COLO668 (cell line): ENCODE data around the gene SLC10A3.
A peak's percentile ranks its signal among the peaks of the same experiment; 100 is the strongest.

Source experiments
- DNase-seq: peaks from one replicate; lab custom pipeline; 2025; ENCODE audit not compliant: unreplicated experiment; lab: John Stamatoyannopoulos, UW

The SLC10A3 gene

DNA sequence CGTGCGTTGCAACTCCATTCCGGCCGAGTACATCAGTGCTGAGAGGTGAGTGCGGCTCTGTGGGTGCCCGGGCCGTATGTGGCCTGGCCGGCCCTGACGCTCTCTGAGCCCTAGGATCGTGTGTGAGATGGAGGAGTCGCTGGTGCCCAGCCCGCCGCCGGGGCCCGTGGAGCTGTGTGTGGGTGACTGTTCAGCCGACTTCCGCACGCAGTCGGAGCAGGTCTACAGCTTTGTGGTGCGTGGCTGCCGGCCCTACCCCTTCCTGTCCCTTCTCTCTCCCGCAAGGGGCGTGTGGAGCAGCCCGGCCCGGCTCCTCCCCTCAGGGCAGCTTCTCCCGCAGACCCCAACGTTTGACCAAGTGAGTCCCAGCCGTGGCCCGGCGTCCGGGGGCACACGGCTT is 24.4 kb downstream of the SLC10A3 start:
- no peak for DNase-seq

DNA sequence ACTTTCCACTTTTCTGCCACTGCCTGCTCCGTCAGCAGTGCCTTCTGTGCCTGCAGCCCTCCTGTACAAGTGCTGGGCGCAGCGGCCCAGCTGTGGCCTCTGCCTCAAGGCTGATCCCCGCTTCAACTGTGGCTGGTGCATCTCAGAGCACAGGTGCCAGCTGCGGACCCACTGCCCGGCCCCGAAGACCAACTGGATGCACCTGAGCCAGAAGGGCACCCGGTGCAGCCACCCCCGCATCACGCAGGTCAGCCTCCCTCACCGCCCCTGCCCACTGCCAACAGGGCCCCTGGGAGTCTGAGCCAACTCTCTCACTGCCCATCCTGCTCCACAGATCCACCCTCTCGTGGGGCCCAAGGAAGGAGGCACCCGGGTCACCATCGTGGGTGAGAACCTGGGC is 24.8 kb downstream of the SLC10A3 start:
- no peak for DNase-seq

DNA sequence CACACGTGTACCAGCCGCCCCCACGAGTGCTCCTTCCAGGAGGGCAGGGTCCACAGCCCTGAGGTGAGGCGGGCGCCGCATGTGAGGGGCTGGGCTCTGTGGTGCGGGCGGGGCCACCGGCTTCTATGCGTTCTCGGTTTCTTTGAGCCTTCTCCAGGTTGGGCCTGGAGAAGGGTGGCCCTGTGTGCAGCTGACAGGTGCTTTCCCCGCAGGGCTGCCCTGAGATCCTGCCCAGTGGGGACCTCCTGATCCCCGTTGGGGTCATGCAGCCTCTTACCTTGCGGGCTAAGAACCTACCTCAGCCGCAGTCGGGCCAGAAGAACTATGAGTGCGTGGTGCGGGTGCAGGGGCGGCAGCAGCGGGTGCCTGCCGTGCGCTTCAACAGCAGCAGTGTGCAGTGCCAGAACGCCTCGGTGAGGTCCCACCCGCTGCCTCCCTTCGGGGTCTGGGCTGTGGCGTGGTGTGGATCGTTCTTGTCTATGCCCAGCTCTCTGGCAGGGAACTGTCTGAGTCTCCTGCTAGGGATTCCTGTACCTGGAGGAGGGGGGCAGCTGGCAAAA is 25.5 kb downstream of the SLC10A3 start:
- no peak for DNase-seq

DNA sequence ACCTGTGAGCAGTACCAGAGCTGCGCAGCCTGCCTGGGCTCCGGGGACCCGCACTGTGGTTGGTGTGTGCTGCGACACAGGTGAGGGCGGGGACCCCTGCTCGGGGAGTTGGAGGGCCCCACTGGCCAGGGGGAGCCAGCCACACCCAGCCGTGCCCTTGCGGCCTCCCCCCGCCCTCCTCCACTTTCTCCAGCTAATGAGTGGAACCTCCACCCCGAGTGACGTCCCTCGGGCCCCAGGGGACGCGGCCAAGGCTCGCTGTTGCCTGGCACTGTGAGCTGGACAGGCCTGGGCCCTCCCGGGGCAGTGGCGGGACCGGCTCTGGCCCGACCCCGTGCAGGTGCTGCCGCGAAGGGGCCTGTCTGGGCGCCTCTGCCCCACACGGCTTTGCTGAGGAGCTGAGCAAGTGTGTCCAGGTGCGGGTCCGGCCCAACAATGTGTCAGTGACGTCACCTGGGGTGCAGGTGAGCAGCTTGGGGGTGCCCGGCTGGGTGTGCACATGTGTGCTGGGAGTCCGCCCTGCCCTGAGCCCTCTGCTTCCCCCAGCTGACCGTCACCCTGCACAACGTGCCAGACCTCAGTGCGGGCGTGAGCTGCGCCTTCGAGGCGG is 26.7 kb downstream of the SLC10A3 start:
- no peak for DNase-seq

DNA sequence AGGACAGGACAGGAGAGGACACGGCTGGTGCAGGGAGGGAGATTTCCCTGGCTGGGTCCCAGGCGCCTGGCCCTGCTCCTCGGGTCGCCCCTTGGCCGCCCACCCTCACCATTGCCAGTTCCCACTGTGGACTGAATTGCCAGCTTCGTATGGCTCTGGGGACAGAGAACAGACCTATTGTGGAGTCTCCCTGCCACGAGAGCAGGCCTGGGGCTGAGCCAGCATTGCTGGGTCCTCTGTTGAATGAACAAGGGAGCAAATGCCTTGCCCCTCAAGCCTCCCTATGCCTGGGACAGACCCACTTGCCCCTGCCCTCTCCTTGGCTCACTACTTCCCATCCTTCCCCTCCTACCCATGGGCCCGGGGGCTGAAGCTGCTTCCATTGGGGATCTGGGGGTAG is 28.0 kb downstream of the SLC10A3 start:
- no peak for DNase-seq

DNA sequence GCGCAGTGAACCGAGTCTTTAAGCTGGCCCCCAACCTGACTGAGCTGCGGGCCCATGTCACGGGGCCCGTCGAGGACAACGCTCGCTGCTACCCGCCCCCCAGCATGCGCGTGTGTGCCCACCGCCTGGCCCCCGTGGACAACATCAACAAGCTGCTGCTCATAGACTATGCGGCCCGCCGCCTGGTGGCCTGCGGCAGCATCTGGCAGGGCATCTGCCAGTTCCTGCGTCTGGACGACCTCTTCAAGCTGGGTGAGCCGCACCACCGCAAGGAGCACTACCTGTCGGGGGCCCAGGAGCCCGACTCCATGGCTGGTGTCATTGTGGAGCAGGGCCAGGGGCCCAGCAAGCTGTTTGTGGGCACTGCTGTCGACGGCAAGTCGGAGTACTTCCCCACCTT is 30.1 kb downstream of the SLC10A3 start:
- no peak for DNase-seq

DNA sequence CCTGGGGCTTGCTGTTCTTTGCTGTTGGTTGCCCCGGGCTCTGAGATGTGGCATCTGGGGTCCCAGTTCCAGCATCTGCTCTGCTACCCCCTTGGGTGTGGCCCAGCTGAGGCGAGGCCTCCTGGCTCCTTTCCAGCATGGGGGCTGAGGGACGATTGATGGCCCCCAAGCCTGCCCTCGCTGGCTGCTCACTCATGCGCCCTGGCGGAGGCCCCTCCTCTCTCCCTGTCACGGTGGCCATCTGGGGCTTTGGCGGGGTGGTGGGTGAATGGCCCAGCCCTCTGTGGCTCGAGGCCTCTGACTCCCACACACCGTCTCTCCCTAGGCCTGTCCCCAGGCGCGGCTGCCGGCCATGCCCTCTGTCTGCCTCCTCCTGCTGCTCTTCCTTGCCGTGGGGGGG is 30.6 kb downstream of the SLC10A3 start:
- peak; percentile 17 for DNase-seq

DNA sequence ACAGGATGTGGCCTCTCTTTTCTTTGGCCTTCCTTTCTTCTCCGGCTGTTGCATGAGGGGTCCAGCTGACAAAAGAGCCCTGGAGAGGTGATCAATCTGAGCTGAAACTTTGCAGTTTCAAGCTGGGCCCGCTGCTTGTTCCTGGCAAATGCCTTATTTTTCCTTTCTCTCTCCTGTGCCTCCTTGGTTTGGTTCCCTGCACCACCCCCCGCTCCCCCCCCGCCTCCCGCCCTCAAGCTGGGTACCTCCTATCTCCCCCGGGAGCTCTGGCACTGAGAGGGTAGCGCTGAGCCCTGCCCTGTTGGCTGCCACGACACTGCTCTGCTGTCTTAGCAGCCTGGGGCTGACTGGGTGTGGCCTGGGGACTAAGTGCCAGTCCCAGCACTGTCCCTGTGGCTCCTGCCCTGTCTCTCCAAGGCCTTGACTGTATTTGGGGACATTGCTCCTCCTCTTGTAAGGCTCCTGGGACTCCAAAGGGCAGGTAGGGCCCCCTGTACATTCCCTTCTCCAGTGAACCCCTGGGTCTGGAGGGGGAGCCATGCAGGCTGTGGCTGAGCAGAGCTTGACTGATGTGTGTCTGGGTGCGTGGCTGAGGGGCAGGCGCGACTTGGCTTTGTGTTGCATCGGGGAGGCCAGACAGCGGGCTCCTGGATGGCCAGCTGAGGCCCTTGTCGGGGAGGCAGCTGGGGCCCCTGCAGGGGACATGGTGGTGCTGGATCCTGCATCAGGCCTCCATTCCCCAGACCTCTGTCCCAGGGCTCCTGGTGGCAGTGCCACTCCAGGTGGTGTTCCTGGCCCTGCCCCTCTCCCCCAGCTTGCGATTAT is 31.3 kb downstream of the SLC10A3 start:
- peak; percentile 54 for DNase-seq

DNA sequence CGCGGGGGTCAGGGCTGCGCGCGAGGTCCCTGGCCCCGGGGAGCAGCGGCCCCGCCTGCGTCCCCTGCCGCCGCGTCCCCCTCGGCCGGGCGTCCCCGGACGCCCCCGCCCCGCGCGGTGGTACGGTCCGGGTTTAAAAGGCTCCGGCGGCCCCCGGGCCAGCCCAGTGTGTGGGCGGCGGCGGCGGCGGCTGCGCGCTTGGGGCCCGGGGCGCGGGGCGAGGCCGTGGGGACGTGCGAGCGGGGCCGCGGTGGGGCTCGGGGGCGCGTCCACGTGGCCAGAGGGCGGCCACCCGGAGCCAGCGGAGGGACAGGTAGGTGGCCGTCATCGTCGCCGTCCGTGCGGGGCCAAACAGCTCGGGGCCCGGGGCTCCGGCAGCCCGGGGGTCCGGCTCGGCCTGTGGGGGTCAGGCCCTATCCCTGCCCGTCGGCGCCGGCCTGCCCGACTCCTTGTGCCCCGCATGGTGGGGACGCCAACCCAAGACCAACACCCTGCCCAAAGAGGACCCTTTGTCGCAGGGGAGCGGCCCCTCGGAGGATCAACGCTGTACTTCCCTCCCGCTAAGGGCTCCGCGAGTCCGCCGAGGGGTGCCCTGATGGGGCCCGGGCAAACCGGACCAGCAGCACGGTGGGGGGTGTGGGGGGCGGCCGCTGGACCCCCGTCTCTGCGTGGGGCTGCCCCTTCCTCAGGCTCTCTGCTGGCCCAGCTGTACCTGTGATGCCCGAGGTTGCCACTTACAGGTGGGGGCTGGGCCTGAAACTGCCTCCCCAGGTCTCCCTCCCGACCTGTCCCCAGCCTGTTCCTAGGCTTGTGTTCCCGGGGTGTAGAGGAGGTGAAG is 32.1 kb downstream of the SLC10A3 start, which contains the start of gene PLXNA3:
Gene PLXNA3 (plus strand): TSS at position 166 of the 838 bp plus-strand sequence. CDS start 1,903 bp downstream, outside the sequence.
- peak; percentile 85 for DNase-seq

DNA sequence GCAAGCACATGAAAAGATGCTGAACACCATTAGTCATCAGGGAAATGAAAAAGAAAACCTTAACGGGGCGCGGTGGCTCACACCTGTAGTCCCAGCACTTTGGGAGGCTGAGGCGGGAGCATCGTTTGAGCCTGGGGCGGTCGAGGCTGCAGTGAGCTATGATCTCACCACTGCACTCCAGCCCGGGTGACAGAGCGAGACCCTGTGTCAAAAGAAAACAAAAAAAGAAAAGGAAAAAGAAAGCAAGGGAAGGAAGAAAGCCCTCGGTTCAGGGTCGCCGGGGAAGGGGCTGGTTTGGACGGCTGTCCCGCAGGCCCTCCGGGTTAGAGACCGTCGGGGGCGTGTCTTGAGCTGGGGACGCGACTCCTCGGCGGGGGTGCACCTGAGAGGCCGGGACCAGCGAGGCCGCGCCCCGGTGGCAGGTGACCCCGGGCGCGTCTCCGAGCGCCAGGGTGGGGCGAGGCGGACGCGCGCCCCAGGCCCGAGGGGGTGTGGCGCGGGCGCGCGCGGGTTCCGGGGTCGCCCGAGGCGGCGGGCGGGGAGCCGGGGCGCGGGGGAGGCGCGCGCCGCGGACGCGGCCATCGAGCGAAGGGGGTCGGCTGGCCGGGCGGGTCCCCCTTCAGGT is 32.8 kb downstream of the SLC10A3 start:
- DNase-seq, result peak; percentile 90

DNA sequence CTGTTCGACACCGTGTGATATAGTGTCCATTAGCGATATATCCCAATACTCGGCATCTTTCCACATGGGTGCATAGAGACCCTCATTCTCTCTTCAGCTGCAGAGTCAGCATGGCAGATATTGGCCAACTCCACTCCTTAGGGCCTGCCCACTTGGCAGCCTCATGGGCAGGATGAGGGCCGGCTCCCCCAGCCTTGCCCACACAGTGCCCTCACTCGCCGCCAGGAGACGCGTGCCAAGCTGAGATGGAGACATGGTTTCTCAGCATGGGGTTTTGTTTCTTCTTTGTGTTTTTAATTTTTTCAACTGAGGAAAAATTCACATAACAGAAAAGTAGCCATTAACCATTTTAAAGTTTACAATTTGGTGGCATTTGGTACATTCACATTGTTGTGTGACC is 37.6 kb downstream of the SLC10A3 start:
- no peak for DNase-seq

DNA sequence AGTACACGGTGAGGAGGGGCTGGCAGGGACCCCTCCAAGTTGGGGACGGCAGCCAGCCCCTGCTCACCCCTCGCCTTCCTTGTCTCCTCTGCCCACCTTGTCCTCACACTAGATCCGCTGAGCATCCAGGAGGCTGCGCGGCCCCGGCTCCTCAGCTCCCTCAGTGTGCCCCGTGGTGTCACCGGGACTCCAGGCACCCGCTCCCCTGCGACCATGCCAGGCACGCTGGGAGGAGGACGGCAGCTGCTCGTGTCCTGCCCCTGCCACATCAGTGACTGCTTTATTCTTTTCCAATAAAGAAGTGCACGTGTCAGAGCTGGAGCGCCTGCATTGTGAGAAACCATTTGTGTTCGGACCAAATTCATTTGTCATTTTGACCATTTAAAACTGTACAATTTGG is 40.1 kb downstream of the SLC10A3 start:
- DNase-seq, result no peak

DNA sequence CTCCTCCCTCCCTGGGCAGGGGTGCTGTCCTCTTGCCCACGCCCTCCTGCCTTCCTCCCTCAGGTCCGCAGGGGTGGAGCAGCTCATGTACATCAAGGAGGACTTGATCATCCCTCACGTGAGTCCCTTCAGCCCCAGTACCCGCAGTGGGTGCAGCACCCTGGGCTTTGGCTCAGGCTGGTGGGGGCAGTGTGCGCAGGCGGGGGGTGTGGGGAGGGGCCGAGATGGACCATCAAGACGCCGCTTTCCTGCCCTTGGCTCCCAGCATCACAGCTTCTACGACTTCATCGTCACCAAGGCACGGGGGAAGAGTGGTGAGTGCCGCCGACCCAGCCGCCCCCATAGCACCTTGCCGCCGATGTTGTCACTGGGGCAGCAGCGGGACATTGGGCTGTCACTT is 40.8 kb downstream of the SLC10A3 start:
- no peak for DNase-seq

DNA sequence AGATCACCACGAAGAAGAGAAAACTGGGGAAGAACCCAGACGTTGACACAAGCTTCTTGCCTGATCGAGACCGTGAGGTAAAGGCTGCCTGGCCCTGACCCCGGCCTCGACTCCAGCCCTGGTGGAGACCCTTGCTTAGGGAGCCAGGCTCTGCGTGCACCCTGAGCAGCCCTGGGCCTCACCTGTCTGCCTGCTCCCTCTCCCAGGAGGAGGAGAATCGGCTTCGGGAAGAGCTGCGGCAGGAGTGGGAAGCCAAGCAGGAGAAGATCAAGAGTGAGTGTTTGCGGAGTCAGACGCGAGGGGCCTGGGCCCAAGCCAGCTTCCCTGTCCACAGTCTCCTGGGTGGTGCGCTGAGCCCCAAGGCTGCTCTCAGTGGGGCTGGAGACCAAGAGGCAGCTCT is 41.9 kb downstream of the SLC10A3 start:
- no peak for DNase-seq

DNA sequence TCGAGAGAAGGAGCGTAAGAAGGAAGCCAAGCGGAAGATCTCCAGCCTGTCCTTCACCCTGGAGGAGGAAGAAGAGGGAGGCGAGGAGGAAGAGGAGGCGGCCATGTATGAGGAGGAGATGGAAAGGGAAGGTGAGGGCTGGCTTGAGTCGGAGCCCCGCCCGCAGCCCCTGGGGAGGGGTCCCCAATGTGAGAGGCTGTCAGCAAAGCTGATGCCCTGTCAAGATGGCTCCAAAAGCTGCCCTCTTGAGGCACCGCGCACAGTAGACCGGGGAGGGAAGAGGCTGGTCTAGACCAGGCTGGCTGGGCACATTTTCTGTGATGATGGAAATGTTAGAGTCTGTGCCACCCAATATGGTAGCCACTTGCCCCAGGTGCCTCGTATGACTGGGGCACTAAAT is 44.0 kb downstream of the SLC10A3 start:
- no peak for DNase-seq

DNA sequence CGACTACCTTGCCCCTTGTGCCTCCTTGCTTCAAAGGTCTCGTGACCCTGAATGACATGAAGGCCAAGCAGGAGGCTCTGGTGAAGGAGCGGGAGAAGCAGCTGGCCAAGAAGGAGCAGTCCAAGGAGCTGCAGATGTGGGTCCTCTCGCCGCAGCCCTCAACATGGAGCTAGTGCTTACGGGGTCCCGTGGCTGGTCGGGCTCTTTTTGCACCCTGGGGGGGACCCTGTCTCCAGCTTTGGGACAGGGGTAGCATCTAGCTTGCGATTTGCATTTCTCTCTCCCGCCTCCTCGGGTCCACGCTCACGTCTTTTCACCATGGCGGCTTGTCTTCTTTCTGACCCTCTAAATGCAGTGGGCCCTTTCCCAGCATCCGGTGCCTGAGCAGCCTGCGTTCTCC is 44.7 kb downstream of the SLC10A3 start:
- DNase-seq, result no peak

DNA sequence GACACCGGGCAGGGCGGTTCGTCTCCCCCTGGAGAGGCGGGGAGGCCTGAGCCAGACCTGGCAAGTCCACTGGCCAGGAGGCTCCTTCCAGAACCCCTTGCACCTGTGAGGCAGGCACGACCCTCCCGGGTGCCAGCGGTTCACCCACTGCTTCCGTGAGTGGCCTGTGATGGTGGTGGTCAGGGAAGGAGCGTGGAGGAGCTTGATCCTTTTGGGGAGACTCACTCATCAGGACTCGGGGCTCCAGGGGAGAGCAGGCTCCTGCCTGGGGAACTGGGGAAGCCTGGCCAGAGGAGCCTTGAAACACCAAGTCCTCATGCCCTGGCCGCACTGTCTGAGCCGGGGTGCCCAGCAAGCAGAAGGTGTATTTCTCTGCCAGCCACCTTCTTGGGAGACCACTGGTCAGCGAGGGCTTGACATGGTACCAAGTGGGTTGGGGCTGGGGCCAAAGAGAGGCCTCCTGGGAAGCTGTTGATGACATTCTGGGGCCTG is 45.6 kb downstream of the SLC10A3 start:
- no peak for DNase-seq

DNA sequence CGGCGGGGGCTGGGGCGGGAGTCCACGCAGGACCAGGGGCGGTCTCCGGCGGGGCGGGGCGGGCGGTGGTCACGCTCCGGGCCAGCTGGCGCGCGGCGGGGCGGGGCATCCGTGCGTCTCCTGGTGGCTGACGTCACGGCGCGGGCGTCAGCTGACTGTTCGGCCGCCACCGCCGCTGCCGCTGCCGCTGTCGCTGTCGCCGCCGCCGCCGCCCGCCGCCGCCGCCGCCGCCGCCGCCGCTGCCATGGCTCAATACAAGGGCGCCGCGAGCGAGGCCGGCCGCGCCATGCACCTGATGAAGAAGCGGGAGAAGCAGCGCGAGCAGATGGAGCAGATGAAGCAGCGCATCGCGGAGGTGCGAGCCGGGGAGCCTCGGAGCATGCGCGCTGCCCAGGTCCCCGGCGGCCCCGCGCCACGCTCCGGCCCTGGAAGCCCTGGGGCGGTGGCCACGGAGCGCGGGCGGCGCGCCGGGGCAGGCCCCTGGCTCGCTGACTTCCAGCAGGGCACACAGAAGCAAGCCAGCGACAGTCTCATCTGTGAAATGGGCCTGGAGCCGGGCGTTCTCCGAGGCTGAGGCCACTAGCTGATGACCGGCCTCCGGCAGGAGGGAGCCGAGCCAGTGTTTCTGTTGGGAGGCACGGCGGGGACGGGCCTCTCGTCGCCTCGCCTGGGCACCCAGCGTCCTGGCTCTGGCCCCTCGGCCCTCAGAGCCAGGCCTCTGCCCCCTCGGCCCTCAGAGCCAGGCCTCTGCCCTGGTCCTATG is 46.3 kb downstream of the SLC10A3 start, which contains the start of gene FAM50A:
Gene FAM50A (plus strand): TSS at position 150 of the 763 bp plus-strand sequence. CDS start 95 bp downstream, at position 245.
- peak; percentile 94 for DNase-seq

DNA sequence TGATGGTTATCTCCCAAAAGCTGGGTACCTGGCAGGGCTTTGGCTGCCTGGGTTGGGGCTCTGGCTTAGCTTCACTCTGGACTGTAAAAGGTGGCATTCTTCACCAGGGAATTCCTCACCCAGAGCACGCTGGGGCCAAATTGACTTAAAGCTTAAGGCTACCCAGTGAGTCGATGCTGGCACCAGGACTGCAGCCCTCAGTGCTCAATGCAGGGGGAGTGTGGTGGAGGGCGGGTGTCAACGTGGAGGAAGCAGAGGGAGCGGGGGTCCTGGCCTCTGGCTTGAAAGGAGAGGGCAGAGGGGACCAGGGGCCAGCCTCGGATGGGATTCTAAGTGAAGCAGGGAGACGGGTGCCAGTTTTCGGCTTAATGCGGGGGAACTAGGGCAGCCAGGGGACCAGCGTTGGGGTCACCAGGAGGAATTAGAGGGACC is 46.9 kb downstream of the SLC10A3 start:
- peak; percentile 24 for DNase-seq
